Kidney (tissue), 14 donors: ENCODE measurements around the gene KCND1. TPM values are rescaled to one million over a fixed set of nuclear protein-coding genes. Genes with fewer than 3 reads are reported as not detected.

Source experiments
- DNase-seq, 5 donors: peaks; one replicate each; pipeline ENCODE4 v3.0.0-alpha.2; 2013 to 2020
- FAIRE-seq: peaks from 2 replicates; lab custom pipeline; 2012; peaks lifted over from hg19 to GRCh38; lab: Jason Lieb, UNC
- H3K27ac ChIP-seq, 2 donors: one replicate each; pipeline ENCODE4 v1.7.0; 2013; ENCODE audit warnings: low read depth in 2 of 2, low read length in 2 of 2, inconsistent platforms in 1 of 2
- H3K27me3 ChIP-seq: one replicate; pipeline ENCODE4 v1.7.1; 2013; ENCODE audit warnings: low read length, inconsistent platforms; ENCODE audit not compliant: control insufficient read depth, insufficient read depth
- H3K36me3 ChIP-seq, 3 donors: one replicate each; pipeline versions ENCODE4 v1.7.0 to v1.7.1; 2013; ENCODE audit warnings: low read length in 3 of 3, control low read depth in 1 of 3, inconsistent platforms in 1 of 3; ENCODE audit not compliant: insufficient read depth in 3 of 3, control insufficient read depth in 2 of 3
- H3K4me1 ChIP-seq, 3 donors: one replicate each; pipeline versions ENCODE4 v1.7.0 to v1.7.1; 2013; ENCODE audit warnings: low read length in 3 of 3, inconsistent platforms in 1 of 3, low read depth in 1 of 3; ENCODE audit not compliant: control insufficient read depth in 2 of 3, insufficient read depth in 2 of 3
- H3K4me3 ChIP-seq, 3 donors: one replicate each; pipeline versions ENCODE4 v1.7.0 to v1.8.1; 2013; ENCODE audit warnings: low read length in 3 of 3, control low read depth in 1 of 3, inconsistent platforms in 1 of 3
- H3K9ac ChIP-seq, 3 donors: one replicate each; pipeline versions ENCODE4 v1.7.0 to v1.7.1; 2013; ENCODE audit warnings: low read length in 3 of 3, control low read depth in 1 of 3, inconsistent platforms in 1 of 3
- H3K9me3 ChIP-seq, 3 donors: one replicate each; pipeline versions ENCODE4 v1.7.0 to v1.7.1; 2013; ENCODE audit warnings: low read length in 3 of 3, control low read depth in 1 of 3, inconsistent platforms in 1 of 3; ENCODE audit not compliant: control insufficient read depth in 2 of 3, insufficient read depth in 1 of 3
- CTCF ChIP-seq: IDR thresholded peaks from 3 replicates; pipeline ENCODE4 v1.5.1; 2012; ENCODE audit warnings: mild to moderate bottlenecking, moderate library complexity, borderline replicate concordance; ENCODE audit not compliant: insufficient read depth; ENCODE audit errors: extremely low read depth
- intact Hi-C: fragments of 100-400 bp; cut with DNase I; formaldehyde crosslinking; loops from one replicate; pipeline ENCODE4 v1.11.1; 2022
- polyA plus RNA-seq: library from polyadenylated mRNA; stranded (reverse); fragments of 350-450 nt; fragmentation: Illumina TruSeq; extraction: RNeasy Lipid Tissue Mini Kit (QIAGEN cat#74804); gene quantifications from one replicate; pipeline ENCODE4 v1.2.3, GENCODE V29; 2014; ENCODE audit warnings: low read depth, low replicate concordance; ENCODE audit not compliant: insufficient read depth
- total RNA-seq: library from RNA; stranded (reverse); fragmentation: NEBNext Ultra II Directional; extraction: Animal tissue kit (Norgen Biotek cat#: 25700); gene quantifications from one replicate; pipeline ENCODE4 v1.2.1, GENCODE V29; 2021
- donor health status: control.
- donor health status: control.
- donor health status: control.
- donor health status: control.
- donor health status: control.
- donor health status: DM: yes; HTN: yes; CAD: no.
- donor health status: Normal renal cell carcinoma (clear cell type).

The KCND1 gene
- total and polyA plus RNA-seq, 2 donors from 2014 or later, result 0.92 to 2.2 TPM

- Histone ChIP-seq H3K27ac (no peak overlapping the region), H3K4me1 (peaks cover 0 to 6% (median 0%) of the 10 kb centered on the region in 3 donors), H3K27me3 (no peaks in the 10 kb centered on the region), H3K9me3 (no peaks in the 10 kb centered on the region), H3K36me3 (no peaks in the 10 kb centered on the region), H3K4me3 (no peak overlapping the region), H3K9ac (no peak overlapping the region)
- intact Hi-C loops, result no loop called here
- TF ChIP-seq CTCF, result no peak
- FAIRE-seq (no peak), DNase-seq (no peak)
Measured at GRCh38 chrX:49003696-49004095, 32.1 kb upstream of the KCND1 start.

- peak within 1 kb of the TSS; percentile 77 to 92 (median 81) for H3K9ac ChIP-seq
- DNase-seq (peak; percentile 81 to 94 (median 90)), FAIRE-seq (peak; percentile 89)
- peak within 1 kb of the TSS; percentile 90 to 94 for H3K27ac ChIP-seq
- intact Hi-C loops, result no loop called here
- peaks cover 0 to 6% (median 0%) of the 10 kb centered on the region in 3 donors for H3K4me1 ChIP-seq
- no peaks in the 10 kb centered on the region for H3K27me3 ChIP-seq
- H3K4me3 ChIP-seq, result peak within 1 kb of the TSS; percentile 92 to 97 (median 94)
- H3K9me3 ChIP-seq, result no peaks in the 10 kb centered on the region
- peaks cover 3 to 5% (median 4%) of the 10 kb centered on the region in 3 donors for H3K36me3 ChIP-seq
- TF ChIP-seq CTCF, result no peak
Measured at GRCh38 chrX:49002091-49002935, 30.7 kb upstream of the KCND1 start, which contains the start of gene GRIPAP1. TSS of gene GRIPAP1 (minus strand) at chrX:49002264. CDS start at chrX:49002229, 35 bp downstream.

- TF ChIP-seq CTCF, result no peak
- Histone ChIP-seq H3K4me3 (peak overlapping the region; percentile 91 to 97 (median 92)), H3K27me3 (no peaks in the 10 kb centered on the region), H3K36me3 (peaks cover 3 to 5% (median 4%) of the 10 kb centered on the region in 3 donors), H3K4me1 (peaks cover 0 to 6% (median 0%) of the 10 kb centered on the region in 3 donors), H3K27ac (peak overlapping the region; percentile 57 to 90), H3K9me3 (no peaks in the 10 kb centered on the region), H3K9ac (peak overlapping the region; percentile 77 to 81 (median 80))
- FAIRE-seq, result no peak
- peak in 4 of 5 donors; percentile 17 to 58 (median 40) for DNase-seq
- intact Hi-C loops, result no loop called here
Measured at GRCh38 chrX:49001521-49002090, 30.0 kb upstream of the KCND1 start.
